ENCODE results near the gene DMXL2.
"Not testable (repeated sequence)": the region's sequence is repeated elsewhere in the genome, so short reads cannot be mapped to it uniquely, and the experiment has no call there.

Gene DMXL2

GRCh38 chr15:51568939-51569784 lies 53.4 kb downstream of the DMXL2 start:
- not testable (repeated sequence) for DNase-seq

GRCh38 chr15:51561271-51561670 lies 61.3 kb downstream of the DMXL2 start:
- no peak for DNase-seq

- no peak for DNase-seq
Measured at GRCh38 chr15:51558876-51559275, 63.7 kb downstream of the DMXL2 start.

- DNase-seq = no peak
Measured at GRCh38 chr15:51558411-51558810, 64.2 kb downstream of the DMXL2 start.

GRCh38 chr15:51550841-51551240 lies 71.7 kb downstream of the DMXL2 start:
- DNase-seq = no peak

GRCh38 chr15:51547656-51548055 lies 74.9 kb downstream of the DMXL2 start:
- no peak for DNase-seq

- peak; percentile 2 for DNase-seq
Measured at GRCh38 chr15:51536965-51537574, 85.5 kb downstream of the DMXL2 start.

GRCh38 chr15:51533672-51534398 lies 88.7 kb downstream of the DMXL2 start:
- DNase-seq = no peak

GRCh38 chr15:51526955-51527354 lies 95.6 kb downstream of the DMXL2 start:
- DNase-seq = no peak

GRCh38 chr15:51524376-51524775 lies 98.2 kb downstream of the DMXL2 start:
- no peak for DNase-seq

GRCh38 chr15:51516291-51516690 lies 106.3 kb downstream of the DMXL2 start:
- DNase-seq = no peak

- DNase-seq = no peak
Measured at GRCh38 chr15:51505251-51505650, 117.3 kb downstream of the DMXL2 start.

GRCh38 chr15:51503003-51503402 lies 119.6 kb downstream of the DMXL2 start:
- DNase-seq = no peak

- DNase-seq = peak; percentile 39
Measured at GRCh38 chr15:51499379-51499976, 123.1 kb downstream of the DMXL2 start.

- DNase-seq = no peak
Measured at GRCh38 chr15:51497806-51498205, 124.8 kb downstream of the DMXL2 start.

GRCh38 chr15:51496246-51496645 lies 126.3 kb downstream of the DMXL2 start:
- no peak for DNase-seq

GRCh38 chr15:51494411-51495314 lies 127.9 kb downstream of the DMXL2 start:
- DNase-seq = no peak

- DNase-seq = no peak
Measured at GRCh38 chr15:51493892-51494291, 128.7 kb downstream of the DMXL2 start.

GRCh38 chr15:51492528-51492927 lies 130.0 kb downstream of the DMXL2 start:
- peak; percentile 55 for DNase-seq

- DNase-seq = no peak
Measured at GRCh38 chr15:51491941-51492340, 130.6 kb downstream of the DMXL2 start.

GRCh38 chr15:51484781-51485180 lies 137.8 kb downstream of the DMXL2 start:
- DNase-seq = no peak

GRCh38 chr15:51483985-51484384 lies 138.6 kb downstream of the DMXL2 start:
- DNase-seq = no peak
